ENCODE measurements around the gene COL15A1. TPM values are rescaled to one million over a fixed set of nuclear protein-coding genes. Genes with fewer than 3 reads are reported as not detected.

Gene COL15A1
- total RNA-seq: 0.06 and 0.22 TPM in 2 replicates

DNA sequence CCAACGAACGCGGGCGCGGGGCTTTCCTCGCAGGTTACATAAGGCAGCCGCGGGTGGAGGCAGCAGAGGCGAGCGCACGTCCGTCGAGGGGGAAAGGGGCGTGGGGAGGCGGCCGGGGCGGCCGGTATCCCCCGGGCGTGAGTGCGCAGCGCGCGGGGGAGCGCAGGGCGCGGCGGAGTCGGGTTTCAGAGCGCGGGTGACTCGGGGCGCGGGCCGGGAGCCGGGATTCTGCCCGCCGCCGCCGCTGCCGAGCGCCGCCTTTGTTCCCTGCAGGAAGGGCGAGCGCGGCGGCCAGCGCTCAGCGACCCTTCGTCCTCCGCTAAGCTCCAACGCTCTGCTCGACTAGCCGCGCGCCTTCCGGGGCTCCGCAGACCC, at the start of gene COL15A1:
TSS of gene COL15A1 (plus strand) at position 226 of the 375 bp plus-strand sequence. CDS start 155 bp downstream, outside the sequence.
- TF ChIP-seq, protein P1, sequence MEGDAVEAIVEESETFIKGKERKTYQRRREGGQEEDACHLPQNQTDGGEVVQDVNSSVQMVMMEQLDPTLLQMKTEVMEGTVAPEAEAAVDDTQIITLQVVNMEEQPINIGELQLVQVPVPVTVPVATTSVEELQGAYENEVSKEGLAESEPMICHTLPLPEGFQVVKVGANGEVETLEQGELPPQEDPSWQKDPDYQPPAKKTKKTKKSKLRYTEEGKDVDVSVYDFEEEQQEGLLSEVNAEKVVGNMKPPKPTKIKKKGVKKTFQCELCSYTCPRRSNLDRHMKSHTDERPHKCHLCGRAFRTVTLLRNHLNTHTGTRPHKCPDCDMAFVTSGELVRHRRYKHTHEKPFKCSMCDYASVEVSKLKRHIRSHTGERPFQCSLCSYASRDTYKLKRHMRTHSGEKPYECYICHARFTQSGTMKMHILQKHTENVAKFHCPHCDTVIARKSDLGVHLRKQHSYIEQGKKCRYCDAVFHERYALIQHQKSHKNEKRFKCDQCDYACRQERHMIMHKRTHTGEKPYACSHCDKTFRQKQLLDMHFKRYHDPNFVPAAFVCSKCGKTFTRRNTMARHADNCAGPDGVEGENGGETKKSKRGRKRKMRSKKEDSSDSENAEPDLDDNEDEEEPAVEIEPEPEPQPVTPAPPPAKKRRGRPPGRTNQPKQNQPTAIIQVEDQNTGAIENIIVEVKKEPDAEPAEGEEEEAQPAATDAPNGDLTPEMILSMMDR (conservative IDR thresholded peaks at IDR 0.05; ENCODE audit: low read depth, low read length): no peak
- DNase-seq (ENCODE audit: low read depth): no peak
- no peak within 1 kb of the TSS for H3K4me3 ChIP-seq (ENCODE audit: low read depth, low read length)

DNA sequence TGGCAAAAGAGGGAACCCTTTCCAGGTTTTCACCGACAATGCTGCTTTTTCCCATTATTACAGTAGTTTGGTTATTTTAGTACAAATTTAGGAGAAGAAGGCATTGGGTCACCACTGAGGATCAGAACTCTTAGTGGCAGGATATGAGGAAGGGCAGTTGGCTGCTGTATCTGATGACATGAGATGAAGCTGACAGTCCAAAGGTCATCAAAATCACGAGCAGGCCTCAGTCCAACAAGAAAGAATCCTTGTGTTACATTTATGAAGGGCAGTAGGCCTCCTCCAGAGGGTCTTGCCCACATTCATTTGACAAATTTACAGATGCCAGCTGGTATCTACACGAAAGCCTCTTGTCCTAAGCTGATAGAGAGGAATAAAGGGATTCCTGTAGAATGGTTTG, 49.5 kb upstream of the COL15A1 start:
- TF ChIP-seq, protein P1 (conservative IDR thresholded peaks at IDR 0.05; ENCODE audit: low read depth, low read length): no peak
- H3K4me3 ChIP-seq (ENCODE audit: low read depth, low read length): no peak overlapping the region
- DNase-seq (ENCODE audit: low read depth): no peak

DNA sequence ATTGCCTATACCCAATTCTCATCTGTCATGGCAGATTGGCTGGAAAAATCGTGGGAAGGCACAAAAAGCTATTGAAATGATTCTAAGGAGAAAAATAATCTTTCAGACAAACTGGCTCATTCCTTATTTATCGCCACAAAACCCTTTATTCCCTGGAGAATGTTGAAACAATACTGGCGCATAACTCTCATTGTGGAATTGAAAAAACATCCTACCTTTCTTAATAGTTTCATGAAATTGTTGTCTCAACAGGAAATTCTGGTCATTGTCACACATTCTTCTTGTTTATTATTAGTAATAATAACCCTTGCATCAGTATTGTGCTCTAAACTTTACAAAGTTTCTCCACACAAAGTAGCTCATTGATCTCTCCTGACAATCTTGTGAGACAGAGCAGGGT, 48.9 kb upstream of the COL15A1 start:
- DNase-seq (ENCODE audit: low read depth): no peak
- H3K4me3 ChIP-seq (ENCODE audit: low read depth, low read length): no peak overlapping the region
- TF ChIP-seq, protein P1 (conservative IDR thresholded peaks at IDR 0.05; ENCODE audit: low read depth, low read length): no peak

DNA sequence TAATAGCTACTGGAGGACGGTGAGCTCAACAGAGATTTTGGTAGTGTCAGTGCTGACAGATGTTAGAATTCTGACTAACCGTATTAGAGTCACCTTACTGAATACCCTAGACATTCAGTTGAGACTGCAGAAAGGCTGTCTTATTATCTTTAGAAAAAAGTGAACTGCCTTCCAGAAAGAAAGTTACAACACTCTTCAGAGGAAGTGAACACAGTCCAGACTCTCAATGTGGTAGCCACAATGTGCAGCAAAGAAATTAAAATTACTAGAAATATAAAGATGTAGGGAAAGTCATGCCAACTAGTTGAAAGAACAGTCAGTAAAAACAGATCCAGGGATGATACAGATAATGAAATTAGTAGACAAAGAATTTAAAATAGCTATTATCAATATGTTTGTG, 47.1 kb upstream of the COL15A1 start:
- H3K4me3 ChIP-seq (ENCODE audit: low read depth, low read length): no peak overlapping the region
- TF ChIP-seq, protein P1 (conservative IDR thresholded peaks at IDR 0.05; ENCODE audit: low read depth, low read length): no peak
- DNase-seq (ENCODE audit: low read depth): no peak

DNA sequence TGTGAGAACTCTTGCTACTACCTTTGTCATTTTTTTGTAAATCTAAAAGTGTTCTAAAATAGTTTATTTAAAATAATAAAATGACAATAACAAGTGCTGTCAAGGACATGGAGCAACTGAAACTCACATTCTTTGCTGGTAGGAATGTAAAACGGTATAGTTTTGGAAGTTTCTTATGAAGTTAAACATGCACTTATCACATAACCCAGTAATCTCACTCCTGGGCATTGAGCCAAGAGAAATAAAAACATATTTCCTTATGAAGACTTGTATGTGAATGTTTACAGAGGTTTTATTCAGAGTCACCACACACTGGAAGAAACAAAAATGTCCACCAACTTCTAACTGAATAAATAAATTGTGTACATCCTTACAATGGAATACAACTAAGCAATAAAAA, 46.0 kb upstream of the COL15A1 start:
- no peak overlapping the region for H3K4me3 ChIP-seq (ENCODE audit: low read depth, low read length)
- DNase-seq (ENCODE audit: low read depth): no peak
- TF ChIP-seq, protein P1 (conservative IDR thresholded peaks at IDR 0.05; ENCODE audit: low read depth, low read length): no peak

DNA sequence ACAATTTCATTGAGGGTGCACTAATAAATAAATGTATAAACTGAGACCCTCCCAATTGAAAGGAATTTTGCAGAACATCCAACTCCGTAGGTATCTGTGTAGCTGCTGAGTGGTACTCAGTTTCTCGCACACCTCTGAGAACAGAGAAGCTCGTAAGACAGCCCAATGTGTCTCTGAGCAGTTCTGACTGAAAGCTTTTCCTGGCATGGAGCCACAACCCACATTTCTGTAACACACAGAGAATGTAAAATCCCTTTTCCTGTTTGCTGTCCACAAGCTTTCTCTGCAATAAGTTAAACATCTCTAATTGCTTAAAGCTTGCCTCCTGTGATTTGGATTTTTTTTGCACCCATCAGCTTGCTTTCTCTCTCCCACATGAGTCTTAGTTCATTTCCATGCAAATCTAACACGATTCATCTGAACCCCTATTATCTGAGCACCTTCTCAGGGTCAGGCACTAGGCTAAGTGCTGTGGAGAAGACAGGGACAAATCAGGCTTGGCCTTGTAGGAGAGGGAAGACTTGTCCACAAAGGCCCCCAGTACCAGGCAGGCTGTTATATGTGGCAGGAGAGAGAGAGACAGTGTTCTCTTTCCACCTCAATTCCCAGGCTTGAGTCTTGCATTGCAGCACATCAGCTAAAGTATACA, 44.2 kb upstream of the COL15A1 start:
- no peak overlapping the region for H3K4me3 ChIP-seq (ENCODE audit: low read depth, low read length)
- DNase-seq (ENCODE audit: low read depth): no peak
- TF ChIP-seq, protein P1 (conservative IDR thresholded peaks at IDR 0.05; ENCODE audit: low read depth, low read length): no peak

DNA sequence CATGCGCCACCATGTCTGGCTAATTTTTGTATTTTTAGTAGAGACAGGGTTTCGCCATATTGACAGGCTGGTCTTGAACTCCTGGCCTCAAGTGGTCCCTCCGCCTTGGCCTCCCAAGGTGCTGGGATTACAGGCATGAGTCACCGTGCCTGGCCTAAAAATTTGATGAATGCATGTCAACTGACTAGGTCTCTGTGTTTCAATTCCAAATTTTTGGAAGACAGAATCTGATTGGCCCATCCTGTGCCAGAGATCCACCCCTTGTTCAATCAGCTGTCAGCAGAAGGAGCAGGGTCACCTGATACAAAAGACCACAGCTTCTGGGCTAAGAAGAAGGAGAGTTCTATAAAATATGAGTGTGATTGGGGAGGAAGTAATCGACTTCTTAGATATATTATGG, 43.5 kb upstream of the COL15A1 start:
- TF ChIP-seq, protein P1 (conservative IDR thresholded peaks at IDR 0.05; ENCODE audit: low read depth, low read length): no peak
- DNase-seq (ENCODE audit: low read depth): no peak
- H3K4me3 ChIP-seq (ENCODE audit: low read depth, low read length): no peak overlapping the region

All from epithelial cell of proximal tubule (primary cell).